ENCODE results near the gene KDM5B.

GRCh38 chr1:202850593-202851362 lies 42.6 kb upstream of the KDM5B start:
- TF ChIP-seq EZH2phosphoT487 (IDR thresholded peaks at IDR 0.05; ENCODE audit: borderline replicate concordance, low read depth, low read length) (no peak), CTCF (conservative IDR thresholded peaks at IDR 0.05; ENCODE audit: low read length) (no peak)
